Activated naive CD8-positive, alpha-beta T cell treated with anti-CD3 and anti-CD28 coated beads for 36 hours (primary cell): ENCODE results near the gene EN2. TPM values are rescaled to one million over a fixed set of nuclear protein-coding genes. Genes with fewer than 3 reads are reported as not detected.

Source experiments
- DNase-seq: peaks from one replicate; pipeline ENCODE4 v3.0.0; 2021
- H3K27ac Mint-ChIP-seq: one replicate; pipeline ENCODE4 v1.8.0; 2022; ENCODE audit warnings: mild to moderate bottlenecking, moderate library complexity, mixed read lengths
- H3K27me3 Mint-ChIP-seq: one replicate; pipeline ENCODE4 v1.8.0; 2022; ENCODE audit warnings: mild to moderate bottlenecking, mixed read lengths
- H3K36me3 Mint-ChIP-seq: one replicate; pipeline ENCODE4 v1.8.0; 2021; ENCODE audit warnings: mild to moderate bottlenecking, mixed read lengths
- H3K4me1 Mint-ChIP-seq: one replicate; pipeline ENCODE4 v1.8.0; 2021; ENCODE audit warnings: mixed read lengths
- H3K4me3 Mint-ChIP-seq: one replicate; pipeline ENCODE4 v1.8.0; 2022; ENCODE audit warnings: mild to moderate bottlenecking, moderate library complexity, mixed read lengths
- H3K9me3 Mint-ChIP-seq: one replicate; pipeline ENCODE4 v1.8.0; 2022; ENCODE audit warnings: mixed read lengths
- total RNA-seq, 2 experiments: library from RNA; stranded (reverse); gene quantifications; one replicate each; pipeline ENCODE4 v1.2.3, GENCODE V29; 2021

EN2 gene
- total RNA-seq, 2 experiments from 2014 or later, result not detected

GRCh38 chr7:155510975-155511701 is 53.2 kb downstream of the EN2 start:
- peaks cover 19% of the 10 kb centered on the region for H3K4me1 Mint-ChIP-seq
- DNase-seq, result no peak
- no peak overlapping the region for H3K4me3 Mint-ChIP-seq
- peaks cover 100% of the 10 kb centered on the region for H3K27me3 Mint-ChIP-seq
- H3K36me3 Mint-ChIP-seq, result peaks cover 9% of the 10 kb centered on the region
- no peak overlapping the region for H3K27ac Mint-ChIP-seq
- peaks cover 3% of the 10 kb centered on the region for H3K9me3 Mint-ChIP-seq

- H3K4me1 Mint-ChIP-seq, result peaks cover 19% of the 10 kb centered on the region
- peaks cover 3% of the 10 kb centered on the region for H3K9me3 Mint-ChIP-seq
- no peak for DNase-seq
- H3K4me3 Mint-ChIP-seq, result no peak overlapping the region
- peaks cover 9% of the 10 kb centered on the region for H3K36me3 Mint-ChIP-seq
- H3K27me3 Mint-ChIP-seq, result peaks cover 95% of the 10 kb centered on the region
- H3K27ac Mint-ChIP-seq, result no peak overlapping the region
These were observed 53.7 kb downstream of the EN2 start for GRCh38 chr7:155511702-155511996.

DNA sequence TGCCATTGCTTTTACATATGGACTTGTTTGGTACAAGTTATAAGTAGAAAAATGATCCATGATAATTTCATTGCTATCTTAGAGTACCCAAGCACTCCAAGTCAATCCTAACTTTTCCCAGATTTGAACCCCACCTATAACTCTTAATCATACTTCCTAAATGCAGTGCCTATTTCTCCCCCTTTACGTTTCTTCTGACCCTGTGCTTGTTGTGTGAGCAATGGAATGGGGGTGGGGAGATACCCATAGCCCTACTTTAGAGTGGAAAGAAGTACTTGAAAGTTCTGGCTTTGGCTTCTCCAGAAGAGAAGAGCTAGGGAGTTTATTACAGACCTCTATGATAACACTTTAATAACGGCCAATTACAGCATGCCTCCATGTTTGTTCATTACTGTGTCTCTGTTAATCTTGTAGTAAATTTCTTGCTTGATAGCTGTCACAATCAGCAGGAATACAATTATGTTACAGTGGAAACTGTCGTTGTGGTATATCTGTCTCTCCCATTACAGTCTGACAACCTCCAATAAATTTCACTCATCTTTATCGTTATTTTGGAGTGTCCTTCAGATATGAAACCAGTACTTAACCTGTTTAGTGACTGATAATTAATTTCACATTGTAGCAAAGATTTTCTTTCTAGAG is 54.4 kb downstream of the EN2 start:
- H3K9me3 Mint-ChIP-seq, result peaks cover 3% of the 10 kb centered on the region
- H3K27me3 Mint-ChIP-seq, result peaks cover 88% of the 10 kb centered on the region
- no peak for DNase-seq
- H3K4me1 Mint-ChIP-seq, result peaks cover 15% of the 10 kb centered on the region
- no peak overlapping the region for H3K4me3 Mint-ChIP-seq
- no peak overlapping the region for H3K27ac Mint-ChIP-seq
- peaks cover 9% of the 10 kb centered on the region for H3K36me3 Mint-ChIP-seq

DNA sequence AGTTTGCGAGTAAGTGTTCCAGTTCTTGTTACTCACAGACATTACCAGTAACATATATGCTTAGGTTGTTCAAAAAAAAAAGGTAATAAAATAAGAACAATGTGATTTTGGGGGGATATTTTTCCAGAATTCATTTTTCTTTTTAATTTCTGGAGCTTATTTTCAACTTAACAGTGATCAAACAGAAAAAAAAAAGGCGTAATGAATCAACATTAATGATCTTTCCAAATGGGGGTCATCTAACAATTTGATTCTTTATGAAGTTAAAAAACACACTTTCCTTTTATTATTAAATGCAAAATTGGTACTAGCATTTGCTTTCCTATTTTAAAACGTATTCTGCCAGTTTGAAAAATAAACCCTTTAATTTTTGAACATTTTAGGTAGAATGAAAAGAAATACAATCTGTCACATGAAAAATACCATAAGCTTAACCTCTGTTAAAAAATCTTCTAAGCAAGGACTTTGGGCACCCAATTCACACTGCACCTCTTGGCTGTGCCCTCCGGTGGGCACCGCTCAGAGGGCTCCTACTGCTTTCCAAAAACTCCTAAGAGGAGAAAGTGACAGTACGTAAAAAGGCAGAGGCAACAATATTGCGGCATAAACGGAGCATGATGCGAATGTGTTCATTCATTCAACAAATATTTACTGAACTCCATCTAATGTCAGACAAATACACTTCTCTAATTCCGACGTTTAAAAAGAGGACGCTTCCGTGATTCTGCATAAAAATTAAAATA is 55.8 kb downstream of the EN2 start:
- peaks cover 82% of the 10 kb centered on the region for H3K27me3 Mint-ChIP-seq
- H3K27ac Mint-ChIP-seq, result no peak overlapping the region
- peaks cover 11% of the 10 kb centered on the region for H3K4me1 Mint-ChIP-seq
- H3K4me3 Mint-ChIP-seq, result no peak overlapping the region
- peaks cover 9% of the 10 kb centered on the region for H3K36me3 Mint-ChIP-seq
- no peak for DNase-seq
- H3K9me3 Mint-ChIP-seq, result peaks cover 3% of the 10 kb centered on the region

DNA sequence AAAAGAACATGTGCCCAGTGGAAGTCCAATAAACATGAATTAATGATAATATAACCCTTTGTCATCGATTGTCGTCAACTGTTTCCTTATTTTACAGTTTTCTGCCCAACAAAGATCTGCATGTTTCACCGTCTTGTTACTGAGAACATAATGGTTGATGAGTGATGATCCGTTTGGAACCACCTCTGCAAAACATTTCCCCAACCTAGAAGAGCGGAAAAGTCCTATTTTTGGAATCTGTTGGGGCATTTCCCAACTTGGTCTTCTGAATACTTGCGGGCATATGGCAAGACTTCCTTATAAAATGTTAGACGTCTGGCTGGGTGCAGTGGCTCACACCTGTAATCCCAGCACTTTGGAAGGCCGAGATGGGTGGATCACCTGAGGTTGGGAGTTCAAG is 56.4 kb downstream of the EN2 start:
- Mint-ChIP-seq H3K9me3 (peaks cover 3% of the 10 kb centered on the region), H3K36me3 (peaks cover 5% of the 10 kb centered on the region), H3K4me1 (peaks cover 7% of the 10 kb centered on the region), H3K27ac (no peak overlapping the region), H3K4me3 (no peak overlapping the region), H3K27me3 (peaks cover 76% of the 10 kb centered on the region)
- no peak for DNase-seq

Other genes with a start within 250 kb of the EN2 start
- 10 to 100 TPM; 52.5 to 53.4 TPM for gene INSIG1, start 160.3 kb upstream of the EN2 start, total RNA-seq
- not detected for gene CNPY1, start 88.4 kb downstream of the EN2 start, total RNA-seq
- gene RBM33, start 186.5 kb downstream of the EN2 start, total RNA-seq, result 10 to 100 TPM; 69.8 to 74.6 TPM